ENCODE measurements around the gene MMP23B. TPM values are rescaled to one million over a fixed set of nuclear protein-coding genes. Genes with fewer than 3 reads are reported as not detected.

Gene MMP23B
- total and polyA plus RNA-seq, 10 of the 15 experiments (the other 5 are each of a cell fraction or from before 2014, with no cell fraction given) = 0.25 to 0.76 (median 0.34) TPM; not detected in 4

DNA sequence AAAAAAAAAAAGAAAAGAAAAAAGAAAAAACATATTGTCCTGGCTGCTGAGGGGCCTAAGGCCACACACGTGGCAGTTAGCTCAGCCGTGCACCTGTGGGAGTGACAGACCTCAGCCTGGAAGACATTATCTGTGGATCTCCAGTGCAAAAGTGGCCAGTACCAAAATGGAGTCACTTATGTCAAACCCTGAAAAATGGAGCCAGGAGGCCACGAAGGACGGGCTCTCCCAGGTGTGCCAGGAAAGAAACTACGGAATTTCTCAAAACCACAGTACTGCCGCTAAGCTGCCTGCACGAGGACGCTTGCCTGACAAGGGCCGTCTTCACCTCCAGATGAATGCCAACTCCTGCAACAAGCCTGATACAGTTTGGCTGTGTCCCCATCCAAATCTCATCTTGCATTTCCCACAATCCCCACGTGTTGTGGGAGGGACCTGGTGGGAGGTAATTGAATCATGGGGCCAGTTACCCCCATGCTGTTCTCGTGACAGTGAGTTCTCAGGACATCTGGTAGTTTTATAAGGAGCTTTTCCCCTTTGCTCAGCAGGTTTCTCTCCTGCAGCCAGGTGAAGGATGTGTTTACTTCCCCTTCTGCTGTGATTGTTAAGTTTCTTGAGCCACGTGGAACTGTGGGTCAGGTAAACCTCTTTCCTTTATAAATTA is 22.0 kb upstream of the MMP23B start:
- ChIA-PET RAD21 (ENCODE audit: unreplicated experiment) (no interaction called here), CTCF (interaction anchor here (0.6 kb wide), 2 partner anchors 69 to 771 kb away, joined by 3 to 4 read pairs; no protein-coding TSS in a partner anchor), SMC1A (ENCODE audit: uncharacterized antibody, unreplicated experiment) (no interaction called here), POLR2A (no interaction called here)
- H3K4me1 ChIP-seq (ENCODE audit: control insufficient read depth, insufficient read depth, low read length) = peaks cover 13% of the 10 kb centered on the region
- H3K27me3 ChIP-seq (replicated peaks in 1 of 2; ENCODE audit: control insufficient read depth in 2 of 2, insufficient read depth in 2 of 2, low read length in 1 of 2) = no peaks in the 10 kb centered on the region
- no TSS peak for BruUV-seq (replicated peaks)
- H3K36me3 ChIP-seq (ENCODE audit: control insufficient read depth in 2 of 2, insufficient read depth in 2 of 2, low read length in 1 of 2) = peaks cover 0 to 2% of the 10 kb centered on the region in 2 experiments; a peak in 1 of 4 replicates
- peaks cover 3% of the 10 kb centered on the region for H3K79me2 ChIP-seq (ENCODE audit: control insufficient read depth, insufficient read depth, low read length)
- no peaks in the 10 kb centered on the region for H3K9me3 ChIP-seq (replicated peaks; ENCODE audit: control insufficient read depth, insufficient read depth, low read length)
- no peak overlapping the region for H3K27ac ChIP-seq (ENCODE audit: control insufficient read depth, insufficient read depth)
- ATAC-seq (no peak), FAIRE-seq (no peak), DNase-seq (ENCODE audit: low read depth, low spot score) (no peak)
- in situ Hi-C loops (cut with MboI) = no loop called here
- WGBS (ENCODE audit: insufficient coverage, insufficient replicate concordance, low lambda C conversion rate, missing lambda C conversion rate) = 42% methylated on average over 12 of the region's 12 CpGs
- 0 out of 2 replicates have a peak, but pooled peaks cover 3% of the 10 kb centered on the region for H4K20me1 ChIP-seq (ENCODE audit: control insufficient read depth, insufficient read depth)
- H3K4me2 ChIP-seq (ENCODE audit: control insufficient read depth, insufficient read depth) = no peak overlapping the region
- intact Hi-C loops (cut with micrococcal nuclease; ENCODE audit: unreplicated experiment) = no loop called here
- no peak overlapping the region for H2AFZ ChIP-seq (ENCODE audit: control insufficient read depth, low read depth, low read length)
- no peak overlapping the region for H3K9ac ChIP-seq (ENCODE audit: control insufficient read depth, insufficient read depth, low read length)
- no peak overlapping the region for H3K4me3 ChIP-seq
- TF ChIP-seq TCF3 (IDR thresholded peaks at IDR 0.05; ENCODE audit: borderline replicate concordance, insufficient read depth, low read depth, low read length) (no peak), ZZZ3 (IDR thresholded peaks at IDR 0.05; ENCODE audit: control insufficient read depth, insufficient read length, low read depth) (no peak)

DNA sequence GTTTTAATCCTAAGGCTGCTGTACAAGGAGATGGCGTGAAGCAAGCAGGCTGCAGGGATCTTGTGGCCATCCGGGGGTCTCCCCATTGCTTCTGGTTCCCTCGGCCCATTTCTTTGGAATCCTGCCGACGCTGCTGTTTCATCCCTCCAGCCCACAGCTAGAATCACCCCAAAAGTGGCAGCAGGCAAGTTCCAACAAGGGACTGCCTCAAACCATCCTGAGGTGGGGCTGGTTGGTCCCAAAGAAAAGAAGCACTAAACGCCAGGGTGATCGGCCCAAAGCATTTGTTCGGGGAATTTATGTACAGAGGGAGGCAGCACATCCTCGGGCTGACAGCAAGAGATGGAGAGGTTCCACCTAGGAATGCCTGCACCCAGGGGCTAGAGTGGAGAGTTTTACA is 21.2 kb upstream of the MMP23B start:
- BruUV-seq (replicated peaks) = no TSS peak
- no peak for ATAC-seq
- in situ Hi-C loops (cut with MboI) (no loop called here), intact Hi-C loops (cut with micrococcal nuclease; ENCODE audit: unreplicated experiment) (no loop called here)
- ChIA-PET RAD21 (ENCODE audit: unreplicated experiment) (no interaction called here), SMC1A (ENCODE audit: uncharacterized antibody, unreplicated experiment) (no interaction called here), CTCF (no interaction called here), POLR2A (no interaction called here)
- H3K27ac ChIP-seq (ENCODE audit: control insufficient read depth, insufficient read depth) = no peak overlapping the region
- no peaks in the 10 kb centered on the region for H3K9me3 ChIP-seq (replicated peaks; ENCODE audit: control insufficient read depth, insufficient read depth, low read length)
- FAIRE-seq = no peak
- peaks cover 13% of the 10 kb centered on the region for H3K4me1 ChIP-seq (ENCODE audit: control insufficient read depth, insufficient read depth, low read length)
- no peak overlapping the region for H3K9ac ChIP-seq (ENCODE audit: control insufficient read depth, insufficient read depth, low read length)
- H3K36me3 ChIP-seq (ENCODE audit: control insufficient read depth in 2 of 2, insufficient read depth in 2 of 2, low read length in 1 of 2) = peaks cover 0 to 2% of the 10 kb centered on the region in 2 experiments; a peak in 1 of 4 replicates
- H3K4me2 ChIP-seq (ENCODE audit: control insufficient read depth, insufficient read depth) = no peak overlapping the region
- DNase-seq (ENCODE audit: low read depth, low spot score) = no peak
- no peak overlapping the region for H3K4me3 ChIP-seq
- H3K79me2 ChIP-seq (ENCODE audit: control insufficient read depth, insufficient read depth, low read length) = peaks cover 3% of the 10 kb centered on the region
- no peaks in the 10 kb centered on the region for H3K27me3 ChIP-seq (replicated peaks in 1 of 2; ENCODE audit: control insufficient read depth in 2 of 2, insufficient read depth in 2 of 2, low read length in 1 of 2)
- H2AFZ ChIP-seq (ENCODE audit: control insufficient read depth, low read depth, low read length) = no peak overlapping the region
- 56% methylated on average over 9 of the region's 9 CpGs for WGBS (ENCODE audit: insufficient coverage, insufficient replicate concordance, low lambda C conversion rate, missing lambda C conversion rate)
- H4K20me1 ChIP-seq (ENCODE audit: control insufficient read depth, insufficient read depth) = 0 out of 2 replicates have a peak, but pooled peaks cover 3% of the 10 kb centered on the region
- no peak for TF ChIP-seq SIX5 (IDR thresholded peaks at IDR 0.05; ENCODE audit: low read depth, low read length, severe bottlenecking)
- TF ChIP-seq, protein P1, sequence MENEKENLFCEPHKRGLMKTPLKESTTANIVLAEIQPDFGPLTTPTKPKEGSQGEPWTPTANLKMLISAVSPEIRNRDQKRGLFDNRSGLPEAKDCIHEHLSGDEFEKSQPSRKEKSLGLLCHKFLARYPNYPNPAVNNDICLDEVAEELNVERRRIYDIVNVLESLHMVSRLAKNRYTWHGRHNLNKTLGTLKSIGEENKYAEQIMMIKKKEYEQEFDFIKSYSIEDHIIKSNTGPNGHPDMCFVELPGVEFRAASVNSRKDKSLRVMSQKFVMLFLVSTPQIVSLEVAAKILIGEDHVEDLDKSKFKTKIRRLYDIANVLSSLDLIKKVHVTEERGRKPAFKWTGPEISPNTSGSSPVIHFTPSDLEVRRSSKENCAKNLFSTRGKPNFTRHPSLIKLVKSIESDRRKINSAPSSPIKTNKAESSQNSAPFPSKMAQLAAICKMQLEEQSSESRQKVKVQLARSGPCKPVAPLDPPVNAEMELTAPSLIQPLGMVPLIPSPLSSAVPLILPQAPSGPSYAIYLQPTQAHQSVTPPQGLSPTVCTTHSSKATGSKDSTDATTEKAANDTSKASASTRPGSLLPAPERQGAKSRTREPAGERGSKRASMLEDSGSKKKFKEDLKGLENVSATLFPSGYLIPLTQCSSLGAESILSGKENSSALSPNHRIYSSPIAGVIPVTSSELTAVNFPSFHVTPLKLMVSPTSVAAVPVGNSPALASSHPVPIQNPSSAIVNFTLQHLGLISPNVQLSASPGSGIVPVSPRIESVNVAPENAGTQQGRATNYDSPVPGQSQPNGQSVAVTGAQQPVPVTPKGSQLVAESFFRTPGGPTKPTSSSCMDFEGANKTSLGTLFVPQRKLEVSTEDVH (IDR thresholded peaks at IDR 0.05; ENCODE audit: low read depth, partially characterized antibody) = no peak
- no peak for TF ChIP-seq BACH1 (IDR thresholded peaks at IDR 0.05; ENCODE audit: borderline replicate concordance)
- no peak for TF ChIP-seq NR2C2 (IDR thresholded peaks at IDR 0.05; ENCODE audit: borderline replicate concordance, control insufficient read depth, insufficient read length, low read depth)
- no peak for TF ChIP-seq RBBP5 (conservative IDR thresholded peaks at IDR 0.05)
- no peak for TF ChIP-seq BCL11A (IDR thresholded peaks at IDR 0.05; ENCODE audit: low read depth, low read length)
- TF ChIP-seq KLF5 (IDR thresholded peaks at IDR 0.05; ENCODE audit: partially characterized antibody) = no peak
- no peak for TF ChIP-seq PAX5 (IDR thresholded peaks at IDR 0.05; ENCODE audit: borderline replicate concordance, low read depth, low read length)
- no peak for TF ChIP-seq SUPT20H (IDR thresholded peaks at IDR 0.05; ENCODE audit: borderline replicate concordance, control insufficient read depth, low read depth, low read length)
- no peak for TF ChIP-seq DPF2 (IDR thresholded peaks at IDR 0.05)
- TF ChIP-seq, protein P2, sequence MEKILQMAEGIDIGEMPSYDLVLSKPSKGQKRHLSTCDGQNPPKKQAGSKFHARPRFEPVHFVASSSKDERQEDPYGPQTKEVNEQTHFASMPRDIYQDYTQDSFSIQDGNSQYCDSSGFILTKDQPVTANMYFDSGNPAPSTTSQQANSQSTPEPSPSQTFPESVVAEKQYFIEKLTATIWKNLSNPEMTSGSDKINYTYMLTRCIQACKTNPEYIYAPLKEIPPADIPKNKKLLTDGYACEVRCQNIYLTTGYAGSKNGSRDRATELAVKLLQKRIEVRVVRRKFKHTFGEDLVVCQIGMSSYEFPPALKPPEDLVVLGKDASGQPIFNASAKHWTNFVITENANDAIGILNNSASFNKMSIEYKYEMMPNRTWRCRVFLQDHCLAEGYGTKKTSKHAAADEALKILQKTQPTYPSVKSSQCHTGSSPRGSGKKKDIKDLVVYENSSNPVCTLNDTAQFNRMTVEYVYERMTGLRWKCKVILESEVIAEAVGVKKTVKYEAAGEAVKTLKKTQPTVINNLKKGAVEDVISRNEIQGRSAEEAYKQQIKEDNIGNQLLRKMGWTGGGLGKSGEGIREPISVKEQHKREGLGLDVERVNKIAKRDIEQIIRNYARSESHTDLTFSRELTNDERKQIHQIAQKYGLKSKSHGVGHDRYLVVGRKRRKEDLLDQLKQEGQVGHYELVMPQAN (conservative IDR thresholded peaks at IDR 0.05) = no peak

Data from GM12878 (cell line).